CD4-positive, alpha-beta T cell (primary cell): ENCODE measurements around the gene FOXN1. TPM values are rescaled to one million over a fixed set of nuclear protein-coding genes. Genes with fewer than 3 reads are reported as not detected.

Experiments
- ATAC-seq: fragments of 200-7000 bp; cut with Tn5 transposase; one replicate; pipeline ENCODE4 v1.10.0; 2022; ENCODE audit warnings: mild to moderate bottlenecking; ENCODE audit not compliant: poor library complexity
- CTCF ChIA-PET: fragments of 350-600 bp; sonication (Branson Sonifier 250); formaldehyde crosslinking; loops from one replicate; lab custom pipeline; 2021; ENCODE audit warnings: antibody characterized with exemption, inconsistent platforms; lab: Charles Lee
- POLR2A ChIA-PET: fragments of 350-600 bp; sonication (Branson Sonifier 250); formaldehyde crosslinking; loops from one replicate; lab custom pipeline; 2021; ENCODE audit warnings: antibody characterized with exemption, inconsistent platforms; lab: Charles Lee
- DNase-seq, 14 experiments: peaks; one replicate each; pipeline ENCODE4 v3.0.0-alpha.2; 2013 to 2020; ENCODE audit warnings: mixed read lengths in 2 of 14
- H3K27ac ChIP-seq, 2 donors: one replicate each; pipeline versions ENCODE4 v1.5.1 to v1.7.0; 2013; ENCODE audit warnings: low read length in 2 of 2, low read depth in 1 of 2, mild to moderate bottlenecking in 1 of 2
- H3K27me3 ChIP-seq, 2 experiments: 1 replicate in 1 of 2; 2 replicates in 1 of 2; pipeline versions ENCODE4 v1.6.1 to v1.7.0; 2013; ENCODE audit warnings: low read length in 2 of 2, control low read depth in 1 of 2, mild to moderate bottlenecking in 1 of 2, moderate library complexity in 1 of 2; ENCODE audit not compliant: insufficient read depth in 2 of 2, control insufficient read depth in 1 of 2
- H3K36me3 ChIP-seq: one replicate; pipeline ENCODE4 v1.6.1; 2013; ENCODE audit warnings: low read length, control low read depth; ENCODE audit not compliant: insufficient read depth
- H3K4me1 ChIP-seq: one replicate; pipeline ENCODE4 v1.6.1; 2013; ENCODE audit warnings: low read length, control low read depth; ENCODE audit not compliant: insufficient read depth
- H3K4me3 ChIP-seq: one replicate; pipeline ENCODE4 v1.5.1; 2013; ENCODE audit warnings: mild to moderate bottlenecking, low read length, moderate library complexity
- H3K9me3 ChIP-seq, 2 experiments: 1 replicate in 1 of 2; 2 replicates in 1 of 2; pipeline versions ENCODE4 v1.6.1 to v1.7.0; 2013; ENCODE audit warnings: low read length in 2 of 2, mild to moderate bottlenecking in 2 of 2, control low read depth in 1 of 2, moderate library complexity in 1 of 2; ENCODE audit not compliant: control insufficient read depth in 1 of 2, insufficient read depth in 1 of 2
- H3K27ac Mint-ChIP-seq: one replicate; pipeline ENCODE4 v1.8.0; 2020; ENCODE audit warnings: mixed read lengths
- H3K27me3 Mint-ChIP-seq: one replicate; pipeline ENCODE4 v1.8.0; 2021; ENCODE audit warnings: mixed read lengths
- H3K36me3 Mint-ChIP-seq: one replicate; pipeline ENCODE4 v1.8.0; 2021; ENCODE audit warnings: low read depth, mixed read lengths
- H3K4me1 Mint-ChIP-seq: one replicate; pipeline ENCODE4 v1.8.0; 2021; ENCODE audit warnings: low read depth, mixed read lengths
- H3K4me3 Mint-ChIP-seq: one replicate; pipeline ENCODE4 v1.8.0; 2020; ENCODE audit warnings: mild to moderate bottlenecking, mixed read lengths
- H3K9me3 Mint-ChIP-seq: one replicate; pipeline ENCODE4 v1.8.0; 2020; ENCODE audit warnings: mixed read lengths
- intact Hi-C, 2 experiments: fragments of 100-400 bp; cut with DNase I in 1 of 2; cut with micrococcal nuclease in 1 of 2; formaldehyde crosslinking; loops; one replicate each; pipeline versions ENCODE4 v1.15.1 to v1.9.0; 2023 to 2025; cut with DNase I, micrococcal nuclease
- total RNA-seq, 174 experiments: library from RNA in 2 of 174; stranded (reverse) in 2 of 174; gene quantifications; one replicate each; pipeline ENCODE4 v1.2.3 and lab custom pipeline; 2021 to 2026
- TF ChIP-seq, protein P1 (sequence below): fragments of 200-600 bp; IDR thresholded peaks from one replicate; pipeline ENCODE4 v1.8.0; 2022; ENCODE audit warnings: antibody characterized with exemption, mild to moderate bottlenecking

Gene FOXN1
- total RNA-seq, 2 experiments from 2014 or later, result not detected

DNA sequence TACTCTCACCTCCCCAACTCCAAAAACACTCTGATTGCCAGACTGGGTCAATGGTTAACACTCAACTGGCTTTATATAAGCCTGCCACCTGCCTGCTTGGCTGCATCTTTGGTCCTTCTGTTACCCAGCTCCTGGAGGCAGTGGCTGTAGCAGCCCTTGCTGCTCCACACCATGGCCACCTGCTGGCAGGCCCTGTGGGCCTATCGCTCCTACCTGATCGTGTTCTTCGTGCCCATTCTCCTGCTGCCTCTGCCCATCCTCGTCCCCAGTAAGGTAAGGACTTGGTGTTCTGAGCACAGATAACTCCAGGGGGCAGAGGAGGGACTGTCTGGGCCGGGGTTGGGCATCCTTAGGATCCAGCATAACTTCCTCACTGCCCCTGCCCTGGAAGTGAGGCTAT, 32.6 kb upstream of the FOXN1 start, which contains the start of gene SLC13A2:
SLC13A2 (plus strand) TSS at position 103 of the 400 bp plus-strand sequence; CDS start at position 172, 69 bp downstream.
- TF ChIP-seq, protein P1, sequence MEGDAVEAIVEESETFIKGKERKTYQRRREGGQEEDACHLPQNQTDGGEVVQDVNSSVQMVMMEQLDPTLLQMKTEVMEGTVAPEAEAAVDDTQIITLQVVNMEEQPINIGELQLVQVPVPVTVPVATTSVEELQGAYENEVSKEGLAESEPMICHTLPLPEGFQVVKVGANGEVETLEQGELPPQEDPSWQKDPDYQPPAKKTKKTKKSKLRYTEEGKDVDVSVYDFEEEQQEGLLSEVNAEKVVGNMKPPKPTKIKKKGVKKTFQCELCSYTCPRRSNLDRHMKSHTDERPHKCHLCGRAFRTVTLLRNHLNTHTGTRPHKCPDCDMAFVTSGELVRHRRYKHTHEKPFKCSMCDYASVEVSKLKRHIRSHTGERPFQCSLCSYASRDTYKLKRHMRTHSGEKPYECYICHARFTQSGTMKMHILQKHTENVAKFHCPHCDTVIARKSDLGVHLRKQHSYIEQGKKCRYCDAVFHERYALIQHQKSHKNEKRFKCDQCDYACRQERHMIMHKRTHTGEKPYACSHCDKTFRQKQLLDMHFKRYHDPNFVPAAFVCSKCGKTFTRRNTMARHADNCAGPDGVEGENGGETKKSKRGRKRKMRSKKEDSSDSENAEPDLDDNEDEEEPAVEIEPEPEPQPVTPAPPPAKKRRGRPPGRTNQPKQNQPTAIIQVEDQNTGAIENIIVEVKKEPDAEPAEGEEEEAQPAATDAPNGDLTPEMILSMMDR, result no peak
- Mint-ChIP-seq H3K4me3 (no peak within 1 kb of the TSS), H3K27ac (no peak within 1 kb of the TSS), H3K27me3 (no peaks in the 10 kb centered on the region), H3K9me3 (no peaks in the 10 kb centered on the region), H3K36me3 (no peaks in the 10 kb centered on the region), H3K4me1 (peaks cover 8% of the 10 kb centered on the region)
- intact Hi-C loops, result no loop called here
- ChIA-PET POLR2A (no interaction called here), CTCF (no interaction called here)
- peak in 1 of 14 experiments; percentile 3 for DNase-seq
- H3K4me1 ChIP-seq, result peaks cover 10% of the 10 kb centered on the region
- no peaks in the 10 kb centered on the region for H3K36me3 ChIP-seq
- ATAC-seq, result no peak
- H3K27me3 ChIP-seq, result no peaks in the 10 kb centered on the region
- no peaks in the 10 kb centered on the region for H3K9me3 ChIP-seq
- H3K27ac ChIP-seq, result no peak within 1 kb of the TSS
- no peak within 1 kb of the TSS for H3K4me3 ChIP-seq

DNA sequence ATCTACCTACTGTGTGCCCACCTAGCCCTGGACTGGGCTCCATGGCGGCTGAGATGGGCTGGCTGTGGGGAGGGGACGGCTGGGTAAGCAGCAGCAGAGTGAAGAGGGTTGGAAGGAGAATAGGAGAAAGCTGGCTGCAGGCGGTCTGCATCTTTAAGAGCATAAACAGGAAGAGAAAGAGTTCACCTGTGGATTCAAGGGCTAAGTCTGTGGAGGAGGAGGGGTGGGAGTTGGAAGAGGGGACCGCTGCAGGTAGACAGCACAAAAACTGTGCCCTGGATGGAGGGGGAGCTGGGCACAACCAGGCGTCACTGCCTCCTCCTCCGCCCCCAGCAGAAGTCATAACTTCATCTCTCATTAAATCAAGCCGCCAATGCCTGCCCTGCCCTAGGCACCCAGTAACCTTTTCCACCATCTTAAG, 32.0 kb upstream of the FOXN1 start:
- no peaks in the 10 kb centered on the region for H3K9me3 Mint-ChIP-seq
- H3K27me3 Mint-ChIP-seq, result no peaks in the 10 kb centered on the region
- H3K27ac Mint-ChIP-seq, result no peak overlapping the region
- H3K36me3 Mint-ChIP-seq, result no peaks in the 10 kb centered on the region
- TF ChIP-seq, protein P1, result no peak
- ChIA-PET CTCF (no interaction called here), POLR2A (no interaction called here)
- peaks cover 8% of the 10 kb centered on the region for H3K4me1 Mint-ChIP-seq
- Histone ChIP-seq H3K9me3 (no peaks in the 10 kb centered on the region), H3K36me3 (no peaks in the 10 kb centered on the region), H3K27me3 (no peaks in the 10 kb centered on the region), H3K4me3 (no peak overlapping the region), H3K27ac (no peak overlapping the region), H3K4me1 (peaks cover 10% of the 10 kb centered on the region)
- intact Hi-C loops, result no loop called here
- DNase-seq (peak in 1 of 14 experiments; percentile 2), ATAC-seq (no peak)
- no peak overlapping the region for H3K4me3 Mint-ChIP-seq

DNA sequence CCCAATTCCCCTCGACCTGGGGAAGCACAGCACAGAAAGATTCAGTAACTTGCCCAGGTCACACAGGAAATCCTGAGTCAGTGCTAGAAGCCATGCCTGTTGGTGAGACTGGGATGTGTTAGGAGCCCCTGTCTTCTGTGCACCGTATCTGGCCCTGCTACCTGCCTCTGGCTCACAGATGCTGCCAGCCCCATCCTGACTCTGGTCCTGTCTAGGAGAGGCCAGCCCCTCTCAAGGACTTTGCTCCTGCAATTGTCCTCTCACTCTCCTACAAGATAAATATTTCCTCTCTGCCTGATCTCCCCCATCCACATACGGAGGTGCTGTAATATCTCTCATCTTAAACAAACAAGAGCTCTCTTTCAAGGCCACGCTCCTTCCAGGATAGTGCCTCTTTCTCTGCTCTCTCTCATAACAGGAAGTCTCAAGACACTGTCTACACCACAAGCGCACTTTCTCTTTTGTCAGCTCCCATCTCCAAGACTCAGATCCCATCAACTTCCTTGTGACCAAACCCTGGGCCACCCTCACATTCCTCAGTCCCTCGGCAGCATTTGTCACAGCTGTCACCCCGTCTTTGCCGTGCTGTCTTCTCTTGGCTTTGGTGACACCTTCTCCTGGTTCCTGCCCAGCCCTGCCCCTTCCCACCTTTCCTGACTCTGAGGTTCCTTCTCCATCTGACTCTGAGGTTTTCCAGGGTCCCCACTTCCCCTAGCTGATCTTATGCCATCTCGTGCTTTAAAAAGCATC, 30.8 kb upstream of the FOXN1 start:
- H3K27me3 Mint-ChIP-seq, result no peaks in the 10 kb centered on the region
- H3K9me3 Mint-ChIP-seq, result no peaks in the 10 kb centered on the region
- H3K4me1 Mint-ChIP-seq, result peaks cover 8% of the 10 kb centered on the region
- Histone ChIP-seq H3K4me1 (peaks cover 10% of the 10 kb centered on the region), H3K4me3 (no peak overlapping the region), H3K27ac (no peak overlapping the region), H3K36me3 (no peaks in the 10 kb centered on the region), H3K27me3 (no peaks in the 10 kb centered on the region), H3K9me3 (no peaks in the 10 kb centered on the region)
- TF ChIP-seq, protein P1, result no peak
- DNase-seq (peak in 2 of 14 experiments; percentile 7 to 16), ATAC-seq (no peak)
- no peak overlapping the region for H3K4me3 Mint-ChIP-seq
- intact Hi-C loops, result no loop called here
- no peaks in the 10 kb centered on the region for H3K36me3 Mint-ChIP-seq
- peak overlapping the region; percentile 6 for H3K27ac Mint-ChIP-seq
- CTCF ChIA-PET, result no interaction called here
- POLR2A ChIA-PET, result no interaction called here
